SKM-1 treated with dmso at 0.1 percent for 144 hours (cell line): ENCODE results near the gene KCNQ1.

Source experiments
- DNase-seq: peaks from one replicate; lab custom pipeline; 2025; ENCODE audit not compliant: unreplicated experiment; lab: John Stamatoyannopoulos, UW

Gene KCNQ1

DNA sequence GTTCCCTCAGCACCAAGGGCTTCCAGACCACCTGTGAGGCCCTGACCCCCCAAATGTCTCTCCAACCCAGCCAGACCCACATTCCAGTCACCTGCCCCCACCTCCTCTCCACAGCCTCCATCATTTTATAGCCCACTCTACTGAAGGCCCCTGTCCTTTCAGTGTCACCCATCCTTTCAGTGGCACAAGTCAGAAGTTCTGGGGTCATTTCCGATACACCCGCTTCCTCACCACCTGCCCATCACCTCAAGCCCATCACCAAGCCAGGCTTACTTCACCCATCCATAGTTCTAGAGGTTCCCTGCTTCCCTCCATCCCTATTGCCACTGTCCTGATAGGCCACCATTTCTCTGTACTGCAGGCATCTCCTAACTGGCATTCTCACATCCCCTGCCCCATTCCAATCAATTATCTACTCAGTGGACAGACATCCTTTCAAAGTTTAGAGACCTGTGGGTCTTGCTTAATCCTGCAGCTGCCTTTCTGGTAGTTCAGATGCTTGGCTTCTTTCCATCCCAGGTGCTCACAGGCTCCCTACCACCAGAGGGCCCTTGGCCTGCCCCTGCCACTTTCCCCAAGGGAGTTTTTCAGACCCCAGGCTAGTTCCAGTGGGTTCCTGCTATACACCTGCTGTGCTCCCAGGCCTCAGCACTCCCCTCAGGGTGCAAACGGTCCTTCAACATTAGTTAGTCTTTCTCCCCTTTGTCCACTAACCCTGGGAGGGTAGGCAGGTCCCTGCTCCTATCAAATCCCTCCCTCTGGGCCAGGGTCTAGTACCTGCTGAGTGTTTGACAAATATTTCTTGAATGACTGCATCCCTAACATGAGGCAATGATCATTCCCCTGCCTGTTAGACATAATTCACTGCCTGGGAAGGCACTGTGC is 247.4 kb downstream of the KCNQ1 start:
- DNase-seq = no peak

DNA sequence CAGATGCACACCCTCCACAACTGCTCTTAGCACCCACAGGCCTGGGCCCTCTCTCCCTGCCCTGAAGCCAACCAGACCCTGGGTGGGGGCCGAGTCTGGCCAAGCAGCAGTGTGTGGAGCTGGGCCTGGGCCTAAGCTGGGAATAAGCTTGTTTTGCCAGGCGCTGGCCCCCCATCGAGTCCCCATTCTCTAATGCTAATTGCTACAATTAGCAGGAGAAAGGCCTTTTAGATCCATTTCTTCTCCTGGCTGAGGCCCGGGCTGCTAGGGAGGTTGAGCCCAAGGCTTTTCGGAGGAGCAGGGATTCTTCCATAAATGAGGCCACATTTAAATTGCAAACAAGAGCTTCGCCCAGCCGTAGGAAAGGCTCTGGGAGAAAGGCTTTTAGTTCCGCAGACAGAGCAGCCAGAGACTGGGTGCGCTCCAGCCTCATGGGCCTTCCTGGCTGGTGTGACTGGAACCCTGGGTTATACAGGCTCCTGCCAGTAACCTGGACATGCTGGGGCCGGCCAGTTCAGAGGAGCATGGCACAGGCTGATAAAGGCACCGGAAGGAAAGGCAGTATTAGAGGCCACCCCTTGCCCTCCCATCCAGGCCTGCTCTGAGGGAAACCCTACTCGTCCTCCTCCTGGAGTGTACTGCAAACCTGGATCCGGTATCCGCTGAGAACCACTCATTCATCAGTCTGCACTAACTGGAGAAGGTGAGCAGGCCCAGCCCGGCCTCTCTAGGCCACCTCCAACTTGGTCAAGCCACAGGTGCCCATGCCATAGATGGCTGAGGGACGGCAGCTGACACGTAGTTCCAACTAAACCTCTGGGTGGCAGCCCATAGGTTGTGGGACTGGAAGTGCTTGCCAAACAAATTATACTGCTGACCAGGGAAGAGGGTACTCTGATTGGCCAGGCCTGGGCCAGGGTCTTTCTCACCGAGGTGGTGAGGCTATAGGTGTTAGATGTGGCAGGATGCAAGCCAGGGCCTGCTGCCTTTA is 248.8 kb downstream of the KCNQ1 start:
- no peak for DNase-seq

DNA sequence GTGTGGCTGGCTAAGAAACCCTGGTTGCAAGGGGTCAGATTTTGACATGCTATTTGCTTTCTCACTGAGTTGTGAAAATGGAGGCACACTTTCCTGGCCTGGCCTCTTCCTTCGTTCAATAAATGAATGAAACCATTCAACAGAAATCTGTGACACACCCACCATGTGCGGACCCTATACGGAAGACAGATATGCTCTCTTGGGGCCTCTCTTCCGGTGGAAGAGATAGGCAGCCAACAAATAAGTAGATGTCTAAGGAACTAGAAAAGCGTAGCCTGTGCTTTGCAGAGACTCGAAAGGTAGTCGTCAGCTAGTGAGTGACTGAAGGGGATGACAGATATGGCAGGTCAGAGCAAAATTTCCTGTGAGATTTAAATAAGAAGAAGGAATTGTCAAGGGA is 249.7 kb downstream of the KCNQ1 start:
- no peak for DNase-seq

DNA sequence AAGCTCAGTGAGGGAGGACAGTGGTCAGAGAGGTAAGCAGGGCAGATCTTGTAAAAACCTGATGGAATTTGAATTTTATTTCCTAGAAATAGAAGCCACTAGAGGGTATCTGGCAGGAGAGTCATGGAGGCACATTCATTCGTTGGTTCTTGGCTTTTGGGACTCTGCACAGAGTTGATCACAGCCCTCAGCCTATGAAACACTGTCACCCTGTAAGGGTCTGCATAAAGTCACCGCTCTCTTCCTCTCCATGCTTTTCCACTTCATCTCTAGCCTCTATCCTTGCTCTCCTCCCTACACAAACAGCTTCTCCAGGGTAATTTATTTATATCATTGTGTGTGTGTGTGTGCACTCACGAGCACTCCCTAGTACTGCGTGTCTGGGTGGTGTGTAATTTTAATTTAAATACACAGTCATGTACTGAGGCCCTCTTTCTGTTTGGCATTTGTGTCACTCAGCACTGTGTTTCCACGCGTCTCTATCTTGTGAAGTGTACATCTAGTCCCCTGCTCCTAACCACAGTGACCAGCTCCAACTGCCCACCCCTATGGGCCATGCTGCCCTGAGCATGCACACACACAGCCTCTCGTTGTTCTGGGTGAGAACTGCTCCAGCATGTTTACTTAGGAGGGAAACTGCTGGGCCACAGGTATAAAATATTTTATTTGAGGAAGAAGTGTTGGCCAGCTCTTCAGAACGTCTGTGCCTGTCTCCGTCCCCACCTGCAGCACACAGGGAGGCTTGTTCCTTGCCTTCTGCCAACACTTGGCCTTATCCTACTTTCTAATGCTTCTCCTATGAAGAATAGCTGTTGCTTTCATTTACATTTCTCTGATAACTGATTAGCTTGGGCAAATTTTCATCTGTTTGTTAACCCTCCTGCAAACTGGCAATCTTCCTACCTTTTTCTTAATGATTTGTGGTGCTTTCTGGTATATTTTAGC is 250.5 kb downstream of the KCNQ1 start:
- DNase-seq = no peak

- no peak for DNase-seq
These were observed 251.6 kb downstream of the KCNQ1 start for GRCh38 chr11:2696455-2696854.

GRCh38 chr11:2697866-2698265 is 253.1 kb downstream of the KCNQ1 start:
- DNase-seq = no peak

GRCh38 chr11:2698386-2699184 is 253.8 kb downstream of the KCNQ1 start:
- no peak for DNase-seq

DNA sequence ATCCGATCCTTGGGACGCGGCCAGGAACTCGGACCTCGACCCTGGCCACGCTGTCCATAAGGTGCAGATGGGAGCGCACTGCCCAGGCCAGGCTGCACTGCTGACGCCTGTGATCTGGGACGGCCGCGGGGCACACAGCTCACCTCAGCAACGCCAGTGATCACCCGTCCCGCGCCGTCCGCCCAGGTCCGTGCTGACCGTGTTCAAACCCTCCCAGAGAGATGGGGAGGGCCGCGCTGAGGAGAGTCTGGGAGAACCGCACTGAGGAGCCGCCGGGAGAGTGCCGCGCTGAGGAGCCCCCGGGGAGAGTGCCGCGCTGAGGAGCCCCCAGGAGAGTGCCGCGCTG is 254.3 kb downstream of the KCNQ1 start:
- no peak for DNase-seq

DNA sequence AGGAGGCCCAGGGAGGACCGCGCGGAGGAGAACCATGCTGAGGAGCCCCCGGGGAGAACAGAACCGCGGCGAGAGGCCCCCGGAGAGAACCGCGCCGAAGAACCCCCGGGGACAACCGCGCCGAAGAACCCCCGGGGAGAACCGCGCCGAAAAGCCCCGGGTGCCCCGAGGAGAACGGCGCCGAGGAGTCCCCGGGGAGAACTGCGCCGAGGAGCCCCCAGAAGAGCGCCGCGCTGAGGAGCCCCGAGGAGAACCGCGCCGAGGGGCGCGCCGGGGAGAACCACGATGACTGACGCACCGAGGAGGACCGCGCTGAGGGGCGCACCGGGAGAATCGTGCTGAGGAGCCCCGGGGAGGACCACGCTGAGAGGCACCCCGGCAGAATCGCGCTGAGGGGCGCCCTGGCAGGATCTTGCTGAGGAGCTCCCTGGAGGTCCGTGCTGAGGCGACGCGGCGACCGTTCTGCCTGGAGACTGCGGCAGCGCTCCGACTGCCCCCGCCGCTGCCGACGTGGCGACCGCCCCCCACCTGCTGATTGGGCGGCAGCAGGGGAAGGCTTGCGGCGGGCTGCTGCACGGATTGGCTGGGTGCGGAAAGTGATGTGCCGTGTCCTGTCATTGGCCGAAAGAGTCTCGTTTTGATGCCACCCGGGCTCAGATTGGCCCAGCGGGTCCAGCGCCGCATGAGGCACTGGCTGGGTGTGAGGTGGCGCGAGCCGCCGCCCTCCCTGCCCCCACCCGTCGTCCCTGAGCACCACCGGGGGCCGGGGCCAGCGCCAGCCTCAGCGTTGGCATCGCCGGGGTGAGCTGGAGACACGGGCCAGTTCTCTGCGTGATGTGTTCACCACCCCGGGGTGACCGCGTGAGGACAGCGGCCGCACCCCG is 255.0 kb downstream of the KCNQ1 start, which contains the start of gene KCNQ1OT1:
TSS of gene KCNQ1OT1 (minus strand) at position 464 of the 884 bp plus-strand sequence.
- DNase-seq = peak; percentile 85

- DNase-seq = no peak
These were observed 255.8 kb downstream of the KCNQ1 start for GRCh38 chr11:2700415-2701211.

- no peak for DNase-seq
These were observed 256.4 kb downstream of the KCNQ1 start for GRCh38 chr11:2701230-2701629.

DNA sequence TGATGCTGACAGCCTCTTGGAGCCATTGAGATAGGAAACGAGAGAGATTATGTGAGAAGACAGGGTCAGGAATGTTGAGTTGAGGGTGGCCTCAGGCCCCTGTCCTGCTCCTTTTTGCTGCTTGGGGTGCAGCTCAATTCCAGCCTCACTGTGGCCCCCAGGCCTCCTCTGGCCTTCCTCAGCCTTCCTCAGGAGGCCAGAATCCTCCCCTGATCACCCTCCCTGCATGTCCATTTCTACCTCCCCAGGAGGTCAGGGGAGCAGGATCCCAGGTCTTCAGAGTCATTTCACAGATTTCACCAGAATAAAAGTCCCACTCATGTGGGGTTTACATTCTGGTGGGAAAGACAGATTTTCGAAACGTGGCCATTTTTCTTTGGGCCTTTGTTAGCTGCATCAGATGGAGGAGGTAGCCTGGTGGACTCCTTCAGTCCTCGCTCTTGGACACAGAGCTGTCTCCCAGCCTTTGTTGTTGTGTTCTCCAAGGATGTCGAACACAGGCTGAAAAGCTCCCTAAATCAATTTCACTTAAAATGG is 257.2 kb downstream of the KCNQ1 start:
- no peak for DNase-seq

DNA sequence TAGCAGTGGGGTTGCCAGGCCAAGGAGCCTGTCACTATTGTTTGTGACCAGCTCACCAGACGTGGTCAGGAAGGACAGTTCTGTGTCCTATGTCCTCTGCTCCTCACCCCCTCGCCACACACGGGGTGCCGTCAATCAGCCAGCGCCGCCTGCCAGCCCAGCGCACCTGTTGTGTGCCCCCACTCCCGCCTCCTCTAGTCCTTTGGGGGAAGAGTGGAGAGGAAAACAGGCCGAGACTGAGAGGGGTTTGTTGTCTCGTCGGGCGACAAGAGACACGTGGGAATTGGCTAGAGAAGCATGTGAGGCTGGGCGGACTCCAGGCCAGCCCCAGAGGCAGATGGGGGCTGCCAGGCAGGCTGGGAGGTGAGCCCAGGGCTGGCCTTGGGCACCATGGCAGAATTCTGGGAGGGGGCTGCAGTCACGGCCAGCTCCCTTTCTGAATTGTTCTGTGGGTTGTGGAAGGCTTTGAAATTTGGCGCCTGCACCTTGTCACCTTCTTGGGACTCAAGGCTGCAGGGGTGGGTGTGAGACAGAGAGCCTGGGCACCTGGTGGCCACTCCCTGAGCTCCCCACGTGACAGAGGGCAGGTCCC is 258.1 kb downstream of the KCNQ1 start:
- DNase-seq = no peak

- peak; percentile 8 for DNase-seq
These were observed 258.7 kb downstream of the KCNQ1 start for GRCh38 chr11:2703363-2704141.

DNA sequence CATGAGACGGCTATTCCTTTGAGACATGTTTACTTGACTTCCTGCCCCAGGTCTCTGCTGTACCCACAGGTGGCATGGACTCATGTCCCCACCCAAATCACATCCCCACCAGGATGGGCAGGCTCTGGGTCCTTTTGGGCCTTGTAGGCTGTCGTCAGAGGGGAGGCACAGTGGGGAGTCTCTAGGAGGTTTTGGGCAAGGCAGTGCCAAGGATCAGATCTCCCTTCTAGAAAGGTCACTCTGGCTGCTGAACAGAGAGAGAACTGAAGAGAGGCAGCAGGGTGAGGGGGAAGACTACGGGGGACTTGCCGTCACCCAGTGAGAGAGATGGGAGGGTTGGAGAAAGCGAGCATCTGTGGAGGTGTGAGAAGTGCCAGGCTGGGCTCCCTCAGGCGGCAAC is 259.5 kb downstream of the KCNQ1 start:
- no peak for DNase-seq

DNA sequence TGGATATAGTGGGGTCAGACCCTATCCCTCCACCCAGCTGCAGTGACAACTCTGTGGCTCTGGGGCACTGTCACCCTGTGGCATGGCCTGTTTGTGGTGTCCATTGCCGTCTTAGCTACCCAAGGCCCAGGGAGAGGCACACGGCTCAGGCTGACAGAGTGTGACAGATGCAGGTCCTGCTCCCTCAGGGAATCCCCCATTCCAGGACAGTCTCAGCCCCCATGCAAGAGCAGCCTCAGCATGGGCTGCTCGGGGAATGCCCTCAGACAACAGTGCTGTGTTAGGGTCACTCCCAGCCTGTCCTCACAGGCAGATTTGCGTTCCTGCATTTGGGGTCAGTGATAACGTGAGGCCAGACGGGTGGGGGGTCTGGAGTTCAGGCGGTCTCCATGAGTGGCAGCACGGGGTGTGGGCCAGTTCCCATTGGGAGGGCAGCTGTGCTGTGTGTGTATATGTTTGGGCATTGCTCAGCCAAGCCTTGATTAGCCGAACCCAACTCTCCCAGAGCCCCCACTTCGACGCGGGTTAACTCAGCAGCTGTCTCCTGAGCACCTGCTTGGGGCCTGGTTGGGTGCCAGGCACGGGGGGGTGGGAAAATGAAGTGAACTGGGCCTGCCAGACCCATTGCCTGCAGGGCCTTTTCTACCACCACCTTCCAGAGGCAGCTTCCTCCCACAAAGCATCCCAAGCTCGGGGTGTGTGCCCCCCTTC is 260.2 kb downstream of the KCNQ1 start:
- no peak for DNase-seq
